HepG2 (cell line): ENCODE measurements around the gene PC. TPM values are rescaled to one million over a fixed set of nuclear protein-coding genes. Genes with fewer than 3 reads are reported as not detected.

Source experiments
- ATAC-seq: fragments of 200-7000 bp; cut with Tn5 transposase; 3 replicates; pipeline ENCODE4 v1.9.1; 2020; ENCODE audit warnings: mild to moderate bottlenecking, moderate library complexity
- Bru-seq: library from RNA; stranded (reverse); fragments of 400-500 nt; gene quantifications from one replicate; lab custom pipeline; 2021; lab: Mats Ljungman, UMichigan
- BruChase-seq, 2 experiments: library from RNA; stranded (reverse); fragments of 400-500 nt; gene quantifications; one replicate each; lab custom pipeline; 2021; lab: Mats Ljungman, UMichigan
- BruUV-seq: library from RNA; stranded (reverse); fragments of 400-500 nt; replicated peaks from 2 replicates; lab custom pipeline; 2021; lab: Mats Ljungman, UMichigan
- CTCF ChIA-PET: fragments of 300-600 bp; formaldehyde crosslinking; extraction: SDS; loops from one replicate; lab custom pipeline; 2021; ENCODE audit warnings: low total read pairs, inconsistent platforms, low intra/inter-chr PET ratio; lab: Yijun Ruan, JAX
- POLR2A ChIA-PET: fragments of 350-600 bp; sonication (Branson Sonifier 250); formaldehyde crosslinking; loops from one replicate; lab custom pipeline; 2020; ENCODE audit warnings: antibody characterized with exemption, inconsistent platforms; lab: Yijun Ruan, JAX
- DNase-seq: peaks from one replicate; pipeline ENCODE4 v3.0.0-alpha.2; 2015; ENCODE audit warnings: low spot score
- FAIRE-seq: peaks from 3 replicates; lab custom pipeline; 2011; peaks lifted over from hg19 to GRCh38; lab: Jason Lieb, UNC
- H2AFZ ChIP-seq: one replicate; pipeline ENCODE4 v1.6.1; 2011; ENCODE audit warnings: low read length, inconsistent platforms
- H3K27ac ChIP-seq: fragments of 300-600 bp; 3 replicates; pipeline ENCODE4 v1.8.0; 2011; ENCODE audit warnings: mixed run types, mild to moderate bottlenecking, mixed read lengths, low read length, inconsistent platforms; ENCODE audit not compliant: insufficient read depth; ENCODE audit errors: extremely low read length
- H3K27me3 ChIP-seq, 2 experiments: fragments of 200-600 bp in 1 of 2; 2 replicates in 1 of 2; 3 replicates in 1 of 2; pipeline versions ENCODE4 v1.6.0 to v1.8.0; 2011; ENCODE audit warnings: low read length in 2 of 2, mild to moderate bottlenecking in 2 of 2, moderate library complexity in 2 of 2, inconsistent platforms in 1 of 2; ENCODE audit not compliant: insufficient read depth in 2 of 2, control insufficient read depth in 1 of 2
- H3K36me3 ChIP-seq, 2 experiments: fragments of 200-600 bp in 1 of 2; replicated peaks in 1 of 2; 2 replicates in 1 of 2; 3 replicates in 1 of 2; pipeline versions ENCODE4 v1.5.1 to v1.8.0; 2011; ENCODE audit warnings: low read length in 2 of 2, inconsistent platforms in 1 of 2; ENCODE audit not compliant: insufficient read depth in 2 of 2, control insufficient read depth in 1 of 2
- H3K4me1 ChIP-seq: 2 replicates; pipeline ENCODE4 v1.5.1; 2012; ENCODE audit warnings: low read length, inconsistent platforms; ENCODE audit not compliant: insufficient read depth
- H3K4me2 ChIP-seq: 2 replicates; pipeline ENCODE4 v1.6.0; 2011; ENCODE audit warnings: low read depth, low read length, inconsistent platforms
- H3K4me3 ChIP-seq, 3 experiments: fragments of 200-600 bp in 1 of 3; sonication (generic), shearing (Covaris generic) in 1 of 3; replicated peaks in 1 of 3; 2 replicates each; pipeline ENCODE4 v1.5.1; 2011 to 2016; ENCODE audit warnings: low read length in 3 of 3, inconsistent platforms in 2 of 3, low read depth in 2 of 3, mild to moderate bottlenecking in 2 of 3, control low read depth in 1 of 3, mixed read lengths in 1 of 3; ENCODE audit not compliant: insufficient read depth in 1 of 3
- H3K79me2 ChIP-seq: one replicate; pipeline ENCODE4 v1.6.1; 2011; ENCODE audit warnings: low read length, inconsistent platforms; ENCODE audit not compliant: insufficient read depth
- H3K9ac ChIP-seq: 2 replicates; pipeline ENCODE4 v1.6.0; 2011; ENCODE audit warnings: mild to moderate bottlenecking, low read depth, low read length, inconsistent platforms; ENCODE audit not compliant: insufficient read depth
- H3K9me3 ChIP-seq: 2 replicates; pipeline ENCODE4 v1.5.1; 2012; ENCODE audit warnings: mild to moderate bottlenecking, low read length
- H4K20me1 ChIP-seq: 2 replicates; pipeline ENCODE4 v1.6.0; 2011; ENCODE audit warnings: inconsistent platforms, mild to moderate bottlenecking, low read length, moderate library complexity; ENCODE audit not compliant: insufficient read depth
- ATRX ChIP-seq: sonication (generic); formaldehyde crosslinking; IDR thresholded peaks from 2 replicates; pipeline ENCODE4 v1.4.0; 2020; ENCODE audit warnings: missing genetic modification reagents, borderline replicate concordance
- CHD2 ChIP-seq: IDR thresholded peaks from 2 replicates; pipeline ENCODE4 v1.6.1; 2011; ENCODE audit warnings: low read depth, low read length, improper control_type of control experiment
- KDM2A ChIP-seq: sonication (generic); formaldehyde crosslinking; IDR thresholded peaks from 2 replicates; pipeline ENCODE4 v1.4.0; 2020; ENCODE audit warnings: low read depth, missing genetic modification reagents, borderline replicate concordance
- MEF2D ChIP-seq: sonication (generic); formaldehyde crosslinking; IDR thresholded peaks from 2 replicates; pipeline ENCODE4 v1.5.1; 2020; ENCODE audit warnings: mild to moderate bottlenecking, missing genetic modification reagents
- NPAS2 ChIP-seq: sonication (generic); formaldehyde crosslinking; IDR thresholded peaks from 2 replicates; pipeline ENCODE4 v1.8.0; 2022; ENCODE audit warnings: mild to moderate bottlenecking, missing genetic modification reagents, borderline replicate concordance
- POLR2AphosphoS2 ChIP-seq: IDR thresholded peaks from 2 replicates; pipeline ENCODE4 v1.6.1; 2011; ENCODE audit warnings: low read depth, low read length, improper control_type of control experiment
- SATB2 ChIP-seq: sonication (generic); formaldehyde crosslinking; IDR thresholded peaks from 2 replicates; pipeline ENCODE4 v1.5.0; 2020; ENCODE audit warnings: missing genetic modification reagents
- TBP ChIP-seq: sonication (generic); formaldehyde crosslinking; IDR thresholded peaks from 2 replicates; pipeline ENCODE4 v1.5.0; 2020; ENCODE audit warnings: missing genetic modification reagents
- TCF7L2 ChIP-seq: IDR thresholded peaks from 2 replicates; pipeline ENCODE4 v1.6.1; 2011; ENCODE audit warnings: mild to moderate bottlenecking, low read depth, low read length, moderate library complexity
- THYN1 ChIP-seq: sonication (generic); formaldehyde crosslinking; IDR thresholded peaks from 2 replicates; pipeline ENCODE4 v1.8.1; 2023; ENCODE audit warnings: low read depth, mild to moderate bottlenecking, moderate library complexity, missing genetic modification reagents, borderline replicate concordance
- ZNF343 ChIP-seq: sonication (generic); formaldehyde crosslinking; IDR thresholded peaks from 2 replicates; pipeline ENCODE4 v1.4.0; 2020; ENCODE audit warnings: mild to moderate bottlenecking, missing genetic modification reagents
- ZNF382 ChIP-seq: sonication (generic); formaldehyde crosslinking; IDR thresholded peaks from 2 replicates; pipeline ENCODE4 v1.5.0; 2020; ENCODE audit warnings: missing genetic modification reagents, mild to moderate bottlenecking, borderline replicate concordance
- ZNF496 ChIP-seq: sonication (generic); formaldehyde crosslinking; IDR thresholded peaks from 2 replicates; pipeline ENCODE4 v1.8.1; 2023; ENCODE audit warnings: mild to moderate bottlenecking, moderate library complexity, missing genetic modification reagents; ENCODE audit not compliant: insufficient replicate concordance
- ZNF670 ChIP-seq: sonication (generic); formaldehyde crosslinking; IDR thresholded peaks from 2 replicates; pipeline ENCODE4 v1.8.0; 2022; ENCODE audit warnings: mild to moderate bottlenecking, missing genetic modification reagents, borderline replicate concordance
- WGBS: methylation state at CpG from one replicate; pipeline ENCODE4 v1.1.6; 2017; ENCODE audit warnings: low lambda C conversion rate; 5-methylcytosine and 5-hydroxymethylcytosine counted together
- in situ Hi-C: cut with HindIII; loops from 2 replicates; pipeline ENCODE4 v1.10.0; 2017; ENCODE audit warnings: low pct_unique_long_range_greater_than_20kb; ENCODE audit not compliant: extremely low pct_ligation_motif_present
- intact Hi-C: fragments of 100-400 bp; cut with micrococcal nuclease; formaldehyde crosslinking; loops from one replicate; pipeline ENCODE4 v1.10.0; 2022; ENCODE audit not compliant: unreplicated experiment
- long read RNA-seq, 2 experiments: library from RNA in 1 of 2; library from polyadenylated mRNA in 1 of 2; stranded (forward) in 1 of 2; unstranded in 1 of 2; transcript quantifications; one replicate each; pipeline ENCODE4 v2.0.0, GENCODE V29; 2019 to 2022
- polyA minus RNA-seq, 3 experiments: library from RNA; depleted of rRNA, polyadenylated mRNA; stranded (reverse); fragments of >200 nt; gene quantifications; 2 replicates each; pipeline ENCODE4 v1.2.3, GENCODE V29; 2011; ENCODE audit warnings: low replicate concordance in 1 of 3
- polyA plus RNA-seq, 8 experiments: library from polyadenylated mRNA; depleted of rRNA in 3 of 8; stranded (reverse) in 7 of 8; unstranded in 1 of 8; fragments of >200 nt; fragmentation: Illumina TruSeq in 4 of 8; extraction: Trizol in 4 of 8; gene quantifications; 2 replicates each; pipeline versions ENCODE4 v1.2.1 to v1.2.3, GENCODE V29; 2011 to 2016; ENCODE audit warnings: low read depth in 4 of 8, missing spikeins in 1 of 8, mixed read lengths in 1 of 8; ENCODE audit not compliant: insufficient read depth in 1 of 8
- total RNA-seq, 5 experiments: library from RNA; depleted of rRNA; stranded (reverse); fragments of >200 nt; fragmentation: Illumina TruSeq; extraction: Trizol; gene quantifications; 2 replicates each; pipeline ENCODE4 v1.2.3, GENCODE V29; 2016; ENCODE audit warnings: low read depth in 1 of 5

The PC gene, protein sequence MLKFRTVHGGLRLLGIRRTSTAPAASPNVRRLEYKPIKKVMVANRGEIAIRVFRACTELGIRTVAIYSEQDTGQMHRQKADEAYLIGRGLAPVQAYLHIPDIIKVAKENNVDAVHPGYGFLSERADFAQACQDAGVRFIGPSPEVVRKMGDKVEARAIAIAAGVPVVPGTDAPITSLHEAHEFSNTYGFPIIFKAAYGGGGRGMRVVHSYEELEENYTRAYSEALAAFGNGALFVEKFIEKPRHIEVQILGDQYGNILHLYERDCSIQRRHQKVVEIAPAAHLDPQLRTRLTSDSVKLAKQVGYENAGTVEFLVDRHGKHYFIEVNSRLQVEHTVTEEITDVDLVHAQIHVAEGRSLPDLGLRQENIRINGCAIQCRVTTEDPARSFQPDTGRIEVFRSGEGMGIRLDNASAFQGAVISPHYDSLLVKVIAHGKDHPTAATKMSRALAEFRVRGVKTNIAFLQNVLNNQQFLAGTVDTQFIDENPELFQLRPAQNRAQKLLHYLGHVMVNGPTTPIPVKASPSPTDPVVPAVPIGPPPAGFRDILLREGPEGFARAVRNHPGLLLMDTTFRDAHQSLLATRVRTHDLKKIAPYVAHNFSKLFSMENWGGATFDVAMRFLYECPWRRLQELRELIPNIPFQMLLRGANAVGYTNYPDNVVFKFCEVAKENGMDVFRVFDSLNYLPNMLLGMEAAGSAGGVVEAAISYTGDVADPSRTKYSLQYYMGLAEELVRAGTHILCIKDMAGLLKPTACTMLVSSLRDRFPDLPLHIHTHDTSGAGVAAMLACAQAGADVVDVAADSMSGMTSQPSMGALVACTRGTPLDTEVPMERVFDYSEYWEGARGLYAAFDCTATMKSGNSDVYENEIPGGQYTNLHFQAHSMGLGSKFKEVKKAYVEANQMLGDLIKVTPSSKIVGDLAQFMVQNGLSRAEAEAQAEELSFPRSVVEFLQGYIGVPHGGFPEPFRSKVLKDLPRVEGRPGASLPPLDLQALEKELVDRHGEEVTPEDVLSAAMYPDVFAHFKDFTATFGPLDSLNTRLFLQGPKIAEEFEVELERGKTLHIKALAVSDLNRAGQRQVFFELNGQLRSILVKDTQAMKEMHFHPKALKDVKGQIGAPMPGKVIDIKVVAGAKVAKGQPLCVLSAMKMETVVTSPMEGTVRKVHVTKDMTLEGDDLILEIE
- 32.6 and 39.0 TPM in 2 replicates for total RNA-seq (2016; rRNA removed; fragmentation: Illumina TruSeq; extraction: Trizol)
- total RNA-seq (2016; cell fraction: cytosol; rRNA removed; fragmentation: Illumina TruSeq; extraction: Trizol; ENCODE audit: low read depth), result 4.6 and 5.9 TPM in 2 replicates
- 28.7 and 37.9 TPM in 2 replicates for total RNA-seq (2016; cell fraction: insoluble cytoplasmic fraction; rRNA removed; fragmentation: Illumina TruSeq; extraction: Trizol)
- total RNA-seq (2016; cell fraction: membrane; rRNA removed; fragmentation: Illumina TruSeq; extraction: Trizol), result 11.9 and 12.9 TPM in 2 replicates
- 28.9 and 34.0 TPM in 2 replicates for total RNA-seq (2016; cell fraction: nucleus; rRNA removed; fragmentation: Illumina TruSeq; extraction: Trizol)
- 27.2 and 29.0 TPM in 2 replicates for polyA plus RNA-seq (2011; rRNA removed)
- polyA plus RNA-seq (2011; cell fraction: cytosol; rRNA removed), result 29.7 and 35.1 TPM in 2 replicates
- polyA plus RNA-seq (2011; cell fraction: nucleus; rRNA removed), result 127 and 178 TPM in 2 replicates
- 36.8 and 44.9 TPM in 2 replicates for polyA plus RNA-seq (2012)
- 5.4 and 6.3 TPM in 2 replicates for polyA plus RNA-seq (2016; cell fraction: cytosol; fragmentation: Illumina TruSeq; extraction: Trizol; ENCODE audit: low read depth)
- polyA plus RNA-seq (2016; cell fraction: insoluble cytoplasmic fraction; fragmentation: Illumina TruSeq; extraction: Trizol; ENCODE audit: low read depth), result 32.2 and 39.6 TPM in 2 replicates
- polyA plus RNA-seq (2016; cell fraction: membrane; fragmentation: Illumina TruSeq; extraction: Trizol; ENCODE audit: low read depth), result 8.2 and 9.4 TPM in 2 replicates
- 54.7 and 57.4 TPM in 2 replicates for polyA plus RNA-seq (2016; cell fraction: nucleus; fragmentation: Illumina TruSeq; extraction: Trizol; ENCODE audit: insufficient read depth, low read depth)
- polyA minus RNA-seq (2011; rRNA and poly(A)+ RNA removed; ENCODE audit: low replicate concordance), result 64.1 and 66.8 TPM in 2 replicates
- 36.4 and 37.4 TPM in 2 replicates for polyA minus RNA-seq (2011; cell fraction: cytosol; rRNA and poly(A)+ RNA removed)
- 29.3 and 32.8 TPM in 2 replicates for polyA minus RNA-seq (2011; cell fraction: nucleus; rRNA and poly(A)+ RNA removed)
- percentile 54 among the genes with signal in this experiment for Bru-seq, nascent RNA
- BruChase-seq, experiment 1, labeled RNA remaining after a 6-hour chase, result percentile 53 among the genes with signal in this experiment
- BruChase-seq, experiment 2, labeled RNA remaining after a 2-hour chase, result percentile 53 among the genes with signal in this experiment
- long read RNA-seq, experiment 1, full-length matches to known transcripts, result 10 of 19 reads
- long read RNA-seq, experiment 1, partial matches to known transcripts, result 7 of 19 reads
- long read RNA-seq, experiment 1, other reads (novel, unspliced or antisense), result 2 of 19 reads
- long read RNA-seq, experiment 2, full-length matches to known transcripts, result 53 of 140 reads
- long read RNA-seq, experiment 2, partial matches to known transcripts, result 48 of 140 reads
- long read RNA-seq, experiment 2, other reads (novel, unspliced or antisense), result 39 of 140 reads

DNA sequence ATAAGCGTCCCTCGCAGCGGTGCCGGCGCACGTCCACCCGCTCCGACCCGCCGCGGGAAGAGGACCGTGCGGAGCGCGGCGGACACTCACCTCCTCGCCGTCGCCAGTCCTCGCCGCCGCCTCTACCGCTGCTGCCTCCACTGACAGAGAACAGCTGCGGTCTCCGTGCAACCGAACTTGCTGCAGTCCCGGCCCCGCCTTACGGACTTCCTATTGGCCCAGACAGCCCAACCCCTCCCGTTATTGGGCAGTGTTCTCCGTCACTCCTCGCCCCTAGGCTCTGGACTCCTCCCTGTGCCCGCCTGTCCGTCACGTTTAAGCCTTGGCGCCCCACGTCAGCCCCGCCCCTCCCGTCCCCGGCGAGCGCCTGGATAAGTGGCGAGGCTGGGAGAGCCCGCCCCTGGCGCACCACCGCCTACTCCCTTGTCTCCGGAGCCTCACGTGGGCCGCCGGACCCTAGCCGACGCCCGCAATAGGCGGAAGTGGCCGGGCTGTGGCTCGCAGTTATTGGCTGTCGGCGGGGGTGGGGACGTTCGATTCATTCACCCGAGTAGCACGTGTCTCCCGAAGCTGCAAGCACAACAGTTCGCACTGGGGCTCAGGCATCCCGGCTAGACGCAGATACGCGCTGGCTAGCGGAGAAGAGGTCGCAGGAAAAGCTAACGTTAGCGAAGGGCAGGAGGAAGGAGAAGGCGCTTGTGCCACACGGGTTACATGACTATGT is at the start of gene PC:
Gene PC, minus strand, starts transcription at position 152 of the 724 bp plus-strand sequence. CDS start 86,224 bp downstream, outside the sequence.
- intact Hi-C loops, result loop anchor here (5.0 kb wide), 1 partner anchor 51 kb away; no protein-coding TSS in a partner anchor
- Histone ChIP-seq H3K9me3 (no peaks in the 10 kb centered on the region), H3K36me3 (no peaks in the 10 kb centered on the region), H3K79me2 (no peaks in the 10 kb centered on the region), H3K4me2 (peak within 1 kb of the TSS; percentile 92), H3K9ac (peak within 1 kb of the TSS; percentile 55), H4K20me1 (no peaks in the 10 kb centered on the region), H3K27me3 (no peaks in the 10 kb centered on the region), H3K4me1 (peaks cover 29% of the 10 kb centered on the region), H3K27ac (peak within 1 kb of the TSS; percentile 69), H3K4me3 (peak within 1 kb of the TSS; percentile 63 to 84 (median 82)), H2AFZ (peak within 1 kb of the TSS; percentile 50)
- in situ Hi-C loops, result no loop called here
- ChIA-PET POLR2A (interaction anchor here (0.9 to 3.5 kb wide), 11 partner anchors 8 to 115 kb away, joined by 3 to 30 read pairs (median 5); partner anchors contain the start of genes C11orf86 and RCE1), CTCF (no interaction called here)
- ATAC-seq (peak; percentile 95), DNase-seq (peak; percentile 98), FAIRE-seq (peak; percentile 70)
- 6% methylated on average over 22 of the region's 74 CpGs for WGBS
- BruUV-seq, result no TSS peak
- no peak for TF ChIP-seq TCF7L2
- peak; percentile 95 for TF ChIP-seq MEF2D (CRISPR knock-in tag)
- no peak for TF ChIP-seq ZNF382 (CRISPR knock-in tag)
- no peak for TF ChIP-seq ZNF496
- TF ChIP-seq NPAS2 (CRISPR knock-in tag), result no peak
- TF ChIP-seq ZNF670 (CRISPR knock-in tag), result no peak
- TF ChIP-seq THYN1, result no peak
- peak; percentile 44; the same call in 1 of the 2 replicates for TF ChIP-seq CHD2
- no peak for TF ChIP-seq ATRX (CRISPR knock-in tag)
- 0 out of 2 replicates have a peak, but pooled peaks have one; percentile 66 for TF ChIP-seq KDM2A
- TF ChIP-seq TBP (CRISPR knock-in tag), result no peak
- TF ChIP-seq SATB2 (CRISPR knock-in tag), result no peak
- TF ChIP-seq ZNF343 (CRISPR knock-in tag), result no peak
- TF ChIP-seq POLR2AphosphoS2, result no peak
